Liver (tissue), 3 donors: ENCODE measurements around the gene ABCC9.

ENCODE experiments used
- GABPA ChIP-seq, 2 donors: IDR thresholded peaks in 1 of 2; conservative IDR thresholded peaks in 1 of 2; 2 replicates each; pipeline ENCODE4 v1.6.1; 2016; ENCODE audit warnings: antibody characterized with exemption in 2 of 2, mild to moderate bottlenecking in 1 of 2, moderate library complexity in 1 of 2
- TF ChIP-seq, protein P1 (sequence below): IDR thresholded peaks from 2 replicates; pipeline ENCODE4 v1.6.1; 2016; ENCODE audit warnings: antibody characterized with exemption
- TF ChIP-seq, protein P2 (sequence below): fragments of 150-350 bp; IDR thresholded peaks from 2 replicates; pipeline ENCODE4 v1.5.1; 2017; ENCODE audit warnings: improper control_type of control experiment, low read depth, low read length; ENCODE audit not compliant: missing input control
- donor health status: healthy.
- donor health status: healthy.

DNA sequence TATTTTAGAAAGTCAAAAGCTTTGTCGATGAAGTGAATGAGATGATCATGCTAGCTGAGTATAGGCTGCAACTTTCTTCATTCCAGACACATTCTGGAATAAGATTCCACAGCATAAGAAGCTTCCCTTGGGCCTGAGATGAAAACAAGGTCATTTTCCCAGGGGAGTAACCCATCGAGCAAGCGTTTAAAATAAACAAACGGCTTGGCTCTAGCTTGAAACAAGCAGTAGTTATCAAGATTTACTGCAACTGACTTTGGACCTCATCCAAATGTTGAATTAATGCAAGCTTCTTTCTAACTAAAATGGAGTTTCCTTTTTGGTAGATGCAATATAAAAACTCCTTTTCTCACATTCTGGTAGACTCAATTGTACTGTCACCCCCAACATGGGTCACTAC is 189.7 kb downstream of the ABCC9 start:
- TF ChIP-seq, protein P1, sequence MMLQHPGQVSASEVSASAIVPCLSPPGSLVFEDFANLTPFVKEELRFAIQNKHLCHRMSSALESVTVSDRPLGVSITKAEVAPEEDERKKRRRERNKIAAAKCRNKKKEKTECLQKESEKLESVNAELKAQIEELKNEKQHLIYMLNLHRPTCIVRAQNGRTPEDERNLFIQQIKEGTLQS: no peak
- TF ChIP-seq GABPA (IDR thresholded peaks at IDR 0.05 in 1 of 2, conservative IDR thresholded peaks at IDR 0.05 in 1 of 2): no peak
- TF ChIP-seq, protein P2, sequence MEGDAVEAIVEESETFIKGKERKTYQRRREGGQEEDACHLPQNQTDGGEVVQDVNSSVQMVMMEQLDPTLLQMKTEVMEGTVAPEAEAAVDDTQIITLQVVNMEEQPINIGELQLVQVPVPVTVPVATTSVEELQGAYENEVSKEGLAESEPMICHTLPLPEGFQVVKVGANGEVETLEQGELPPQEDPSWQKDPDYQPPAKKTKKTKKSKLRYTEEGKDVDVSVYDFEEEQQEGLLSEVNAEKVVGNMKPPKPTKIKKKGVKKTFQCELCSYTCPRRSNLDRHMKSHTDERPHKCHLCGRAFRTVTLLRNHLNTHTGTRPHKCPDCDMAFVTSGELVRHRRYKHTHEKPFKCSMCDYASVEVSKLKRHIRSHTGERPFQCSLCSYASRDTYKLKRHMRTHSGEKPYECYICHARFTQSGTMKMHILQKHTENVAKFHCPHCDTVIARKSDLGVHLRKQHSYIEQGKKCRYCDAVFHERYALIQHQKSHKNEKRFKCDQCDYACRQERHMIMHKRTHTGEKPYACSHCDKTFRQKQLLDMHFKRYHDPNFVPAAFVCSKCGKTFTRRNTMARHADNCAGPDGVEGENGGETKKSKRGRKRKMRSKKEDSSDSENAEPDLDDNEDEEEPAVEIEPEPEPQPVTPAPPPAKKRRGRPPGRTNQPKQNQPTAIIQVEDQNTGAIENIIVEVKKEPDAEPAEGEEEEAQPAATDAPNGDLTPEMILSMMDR: no peak
